Keratinocyte (primary cell): ENCODE results near the gene NEK9. TPM values are rescaled to one million over a fixed set of nuclear protein-coding genes. Genes with fewer than 3 reads are reported as not detected.

ENCODE experiments used
- DNase-seq: peaks from one replicate; pipeline ENCODE4 v3.0.0-alpha.2; 2011; ENCODE audit warnings: low read depth, missing footprints, low spot score
- FAIRE-seq: peaks from 2 replicates; lab custom pipeline; 2011; peaks lifted over from hg19 to GRCh38; lab: Jason Lieb, UNC
- H2AFZ ChIP-seq: 2 replicates; pipeline ENCODE4 v1.6.0; 2012; ENCODE audit warnings: low read length, control low read depth, inconsistent platforms; ENCODE audit not compliant: control insufficient read depth
- H3K27ac ChIP-seq: 2 replicates; pipeline ENCODE4 v1.5.1; 2011; ENCODE audit warnings: low read length; ENCODE audit not compliant: control insufficient read depth, insufficient read depth
- H3K27me3 ChIP-seq: 3 replicates; pipeline ENCODE4 v1.6.0; 2011; ENCODE audit warnings: low read length; ENCODE audit not compliant: control insufficient read depth, insufficient read depth; ENCODE audit errors: extremely low read depth
- H3K36me3 ChIP-seq, 2 experiments: 2 replicates in 1 of 2; 3 replicates in 1 of 2; pipeline ENCODE4 v1.5.1; 2011; ENCODE audit warnings: low read length in 2 of 2, mild to moderate bottlenecking in 1 of 2; ENCODE audit not compliant: control insufficient read depth in 2 of 2, insufficient read depth in 2 of 2; ENCODE audit errors: extremely low read depth in 1 of 2
- H3K4me1 ChIP-seq: 3 replicates; pipeline ENCODE4 v1.5.1; 2011; ENCODE audit warnings: low read length; ENCODE audit not compliant: control insufficient read depth, insufficient read depth; ENCODE audit errors: extremely low read depth
- H3K4me2 ChIP-seq: 3 replicates; pipeline ENCODE4 v1.6.0; 2011; ENCODE audit warnings: low read depth, low read length; ENCODE audit not compliant: control insufficient read depth, insufficient read depth; ENCODE audit errors: extremely low read depth
- H3K4me3 ChIP-seq, 3 experiments: fragments of 200-600 bp in 1 of 3; sonication (generic) in 1 of 3; 2 replicates in 2 of 3; 3 replicates in 1 of 3; pipeline ENCODE4 v1.5.1; 2011 to 2016; ENCODE audit warnings: low read length in 3 of 3, mild to moderate bottlenecking in 3 of 3, control low read depth in 2 of 3, inconsistent platforms in 1 of 3, low read depth in 1 of 3, mixed read lengths in 1 of 3, mixed run types in 1 of 3, moderate library complexity in 1 of 3; ENCODE audit not compliant: control insufficient read depth in 2 of 3, insufficient read depth in 2 of 3; ENCODE audit errors: extremely low read depth in 1 of 3
- H3K79me2 ChIP-seq: 2 replicates; pipeline ENCODE4 v1.6.0; 2012; ENCODE audit warnings: low read length; ENCODE audit not compliant: control insufficient read depth, insufficient read depth
- H3K9ac ChIP-seq: 3 replicates; pipeline ENCODE4 v1.6.0; 2011; ENCODE audit warnings: low read length; ENCODE audit not compliant: control insufficient read depth, insufficient read depth; ENCODE audit errors: extremely low read depth
- H3K9me1 ChIP-seq: 3 replicates; pipeline ENCODE4 v1.6.0; 2011; ENCODE audit warnings: low read length; ENCODE audit not compliant: control insufficient read depth, insufficient read depth; ENCODE audit errors: extremely low read depth
- H3K9me3 ChIP-seq: 2 replicates; pipeline ENCODE4 v1.5.1; 2012; ENCODE audit warnings: low read depth, low read length; ENCODE audit not compliant: control insufficient read depth
- H4K20me1 ChIP-seq: 3 replicates; pipeline ENCODE4 v1.6.0; 2011; ENCODE audit warnings: low read length; ENCODE audit not compliant: control insufficient read depth, insufficient read depth; ENCODE audit errors: extremely low read depth
- CTCF ChIP-seq, 3 experiments: IDR thresholded peaks in 1 of 3; conservative IDR thresholded peaks in 1 of 3; optimal IDR thresholded peaks in 1 of 3; 2 replicates in 2 of 3; 3 replicates in 1 of 3; pipeline versions ENCODE3 to v1.5.1; 2011; ENCODE audit warnings: low read length in 3 of 3, mild to moderate bottlenecking in 3 of 3, moderate library complexity in 2 of 3, control low read depth in 1 of 3, inconsistent platforms in 1 of 3; ENCODE audit not compliant: insufficient read depth in 2 of 3; ENCODE audit errors: extremely low read depth in 1 of 3
- EZH2 ChIP-seq: IDR thresholded peaks from one replicate; pipeline ENCODE4 v1.6.1; 2012; ENCODE audit warnings: inconsistent platforms, mild to moderate bottlenecking, low read length, moderate library complexity
- dilution Hi-C: fragments of 300-500 bp; cut with MboI; formaldehyde crosslinking; loops from one replicate; pipeline ENCODE4 v1.7.0; 2020; ENCODE audit warnings: low sequenced_read_pairs; ENCODE audit not compliant: extremely low pct_ligation_motif_present
- polyA plus RNA-seq, 5 experiments: library from polyadenylated mRNA; depleted of rRNA in 3 of 5; stranded (reverse) in 3 of 5; stranded (forward) in 1 of 5; unstranded in 1 of 5; fragments of >200 nt; gene quantifications; 1 replicate in 1 of 5; 2 replicates in 3 of 5; 3 replicates in 1 of 5; pipeline versions ENCODE4 v1.2.1 to v1.2.3, GENCODE V29; 2011 to 2012; ENCODE audit warnings: missing spikeins in 2 of 5, low read depth in 1 of 5, low replicate concordance in 1 of 5

The NEK9 gene
- polyA plus RNA-seq, 1 donor (not counting 4 experiments of a cell fraction or from before 2014, with no cell fraction given) = 43.7 TPM

GRCh38 chr14:75120541-75121291, 6.1 kb downstream of the NEK9 start:
- Histone ChIP-seq H2AFZ (no peak overlapping the region), H3K9me1 (no peaks in the 10 kb centered on the region), H3K4me2 (no peak overlapping the region), H3K36me3 (peaks cover 2 to 17% of the 10 kb centered on the region in 2 experiments), H3K9ac (no peak overlapping the region), H3K9me3 (no peaks in the 10 kb centered on the region), H3K27ac (no peak overlapping the region), H3K27me3 (no peaks in the 10 kb centered on the region), H3K4me3 (no peak overlapping the region), H4K20me1 (no peaks in the 10 kb centered on the region), H3K4me1 (peaks cover 22% of the 10 kb centered on the region), H3K79me2 (peaks cover under 1% of the 10 kb centered on the region)
- DNase-seq (no peak), FAIRE-seq (no peak)
- dilution Hi-C loops = no loop called here
- TF ChIP-seq CTCF (optimal IDR thresholded peaks at IDR 0.05 in 1 of 3, IDR thresholded peaks at IDR 0.05 in 1 of 3, conservative IDR thresholded peaks at IDR 0.05 in 1 of 3; ENCODE audit: extremely low read depth in 1 of 3, insufficient read depth in 2 of 3, low read length in 3 of 3) (no peak), EZH2 (no peak)

GRCh38 chr14:75119056-75119455, 7.8 kb downstream of the NEK9 start:
- Histone ChIP-seq H3K9me1 (no peaks in the 10 kb centered on the region), H3K79me2 (no peaks in the 10 kb centered on the region), H3K9ac (no peak overlapping the region), H2AFZ (no peak overlapping the region), H3K4me2 (no peak overlapping the region), H3K27me3 (no peaks in the 10 kb centered on the region), H3K4me1 (peaks cover 6% of the 10 kb centered on the region), H3K4me3 (no peak overlapping the region), H3K36me3 (peaks cover 2 to 22% of the 10 kb centered on the region in 2 experiments), H3K27ac (no peak overlapping the region), H3K9me3 (no peaks in the 10 kb centered on the region), H4K20me1 (no peaks in the 10 kb centered on the region)
- no peak for TF ChIP-seq EZH2
- TF ChIP-seq CTCF (optimal IDR thresholded peaks at IDR 0.05 in 1 of 3, IDR thresholded peaks at IDR 0.05 in 1 of 3, conservative IDR thresholded peaks at IDR 0.05 in 1 of 3; ENCODE audit: extremely low read depth in 1 of 3, insufficient read depth in 2 of 3, low read length in 3 of 3) = no peak
- dilution Hi-C loops = no loop called here
- DNase-seq = no peak
- FAIRE-seq = no peak
